ENCODE measurements around the gene KLK6.

Gene KLK6

DNA sequence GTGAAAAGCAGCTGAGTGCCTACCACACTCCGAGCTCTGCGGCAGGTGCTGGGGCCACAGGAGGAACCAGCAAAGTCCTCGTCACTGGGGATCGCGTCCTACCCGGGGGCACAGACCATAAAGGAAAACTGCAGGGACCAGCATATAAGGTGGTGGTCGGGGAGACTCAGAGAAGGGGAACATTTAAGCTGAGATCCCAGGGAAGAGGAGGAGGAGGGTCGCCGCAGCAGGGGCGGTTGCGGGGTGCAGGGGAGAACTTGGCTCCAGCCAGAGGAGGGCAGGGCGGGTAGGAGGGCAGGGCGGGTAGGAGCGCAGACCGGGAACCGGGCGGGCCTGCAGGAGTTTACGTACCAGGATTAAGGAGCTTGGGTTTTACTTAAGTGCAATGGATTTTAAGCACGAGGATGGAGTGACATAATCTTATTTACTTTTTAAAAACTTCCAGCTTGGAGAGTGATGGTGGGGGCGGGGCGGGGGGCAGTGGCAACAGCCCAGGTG lies 57.2 kb downstream of the KLK6 start:
- Mint-ChIP-seq H3K4me1 (peaks cover 4% of the 10 kb centered on the region), H3K27ac (no peak overlapping the region), H3K4me3 (no peak overlapping the region), H3K9me3 (no peaks in the 10 kb centered on the region), H3K36me3 (no peaks in the 10 kb centered on the region), H3K27me3 (peaks cover 44% of the 10 kb centered on the region)

DNA sequence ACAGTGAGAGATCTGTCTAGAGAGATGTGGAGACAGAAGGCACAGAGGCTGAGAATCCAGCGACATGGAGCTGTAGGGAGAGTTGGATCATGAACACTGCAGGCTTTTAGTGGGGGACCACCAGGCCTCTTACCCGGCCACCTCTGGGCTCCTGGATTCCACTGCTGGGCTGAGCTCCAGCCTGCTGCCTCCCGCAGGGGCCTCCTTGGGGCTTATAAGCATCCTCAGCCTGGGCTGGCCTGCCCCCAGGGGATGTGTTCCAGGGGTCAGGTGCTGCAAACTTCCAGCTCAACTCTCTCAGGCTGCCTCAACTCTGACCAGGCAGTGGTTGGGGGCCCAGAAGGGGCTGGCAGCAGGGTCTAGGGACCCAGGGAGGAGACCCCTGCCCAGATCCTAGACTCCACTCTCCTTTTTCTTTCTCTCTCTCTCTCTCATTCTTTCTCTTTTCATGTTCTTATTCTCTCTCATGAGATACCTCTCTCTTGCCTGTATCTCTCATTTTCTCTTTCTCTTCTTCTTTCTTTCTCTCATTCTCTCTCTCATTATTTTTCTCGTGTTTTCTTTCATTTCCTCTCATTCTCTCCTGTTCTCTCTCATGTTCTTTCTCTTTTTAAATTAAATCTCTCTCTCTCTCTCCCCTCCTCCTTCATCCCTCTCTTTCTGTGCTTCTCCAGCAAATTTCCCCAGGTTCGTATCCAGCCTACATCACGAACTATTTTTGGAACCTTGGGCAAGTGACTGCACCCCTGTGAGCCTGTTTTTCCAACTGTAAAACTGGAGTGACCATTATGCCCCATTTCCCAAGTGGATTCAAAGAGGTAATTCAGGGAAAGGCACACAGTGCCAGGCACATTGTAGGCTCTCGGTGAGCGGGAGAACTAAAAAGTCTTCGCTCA lies 57.9 kb downstream of the KLK6 start, which contains the start of gene KLK4:
TSS of gene KLK4 (minus strand) at position 190 of the 896 bp plus-strand sequence. CDS start 657 bp downstream, outside the sequence.
- H3K27me3 Mint-ChIP-seq = peaks cover 45% of the 10 kb centered on the region
- no peaks in the 10 kb centered on the region for H3K9me3 Mint-ChIP-seq
- H3K4me1 Mint-ChIP-seq = peaks cover 4% of the 10 kb centered on the region
- no peak within 1 kb of the TSS for H3K27ac Mint-ChIP-seq
- no peaks in the 10 kb centered on the region for H3K36me3 Mint-ChIP-seq
- H3K4me3 Mint-ChIP-seq = no peak within 1 kb of the TSS

DNA sequence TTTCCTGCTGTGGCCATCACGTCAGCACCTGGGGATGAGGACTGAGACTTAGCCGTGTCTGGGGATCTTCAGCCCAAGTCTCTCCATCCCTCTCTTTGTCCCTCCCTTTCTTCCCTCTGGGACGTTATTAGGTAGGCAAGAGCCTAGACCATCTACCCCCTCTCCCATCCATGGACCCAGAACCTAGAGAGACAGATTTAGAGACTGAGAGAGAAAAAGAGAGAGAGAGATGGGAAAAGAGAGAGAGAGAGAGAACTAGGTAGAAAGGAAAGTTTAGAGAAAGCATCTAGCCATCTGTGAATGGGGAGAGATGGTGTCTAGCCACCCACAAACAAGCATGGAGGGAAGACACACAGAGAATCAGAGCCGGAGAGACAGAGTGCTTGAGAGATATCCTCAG lies 58.7 kb downstream of the KLK6 start:
- no peak overlapping the region for H3K4me3 Mint-ChIP-seq
- no peaks in the 10 kb centered on the region for H3K36me3 Mint-ChIP-seq
- no peak overlapping the region for H3K27ac Mint-ChIP-seq
- peaks cover 4% of the 10 kb centered on the region for H3K4me1 Mint-ChIP-seq
- no peaks in the 10 kb centered on the region for H3K9me3 Mint-ChIP-seq
- H3K27me3 Mint-ChIP-seq = peaks cover 48% of the 10 kb centered on the region

- H3K27ac Mint-ChIP-seq = no peak overlapping the region
- no peaks in the 10 kb centered on the region for H3K9me3 Mint-ChIP-seq
- no peaks in the 10 kb centered on the region for H3K36me3 Mint-ChIP-seq
- H3K4me3 Mint-ChIP-seq = peak overlapping the region; percentile 27
- H3K27me3 Mint-ChIP-seq = peaks cover 52% of the 10 kb centered on the region
- H3K4me1 Mint-ChIP-seq = peaks cover 4% of the 10 kb centered on the region
These were observed 59.9 kb downstream of the KLK6 start for GRCh38 chr19:50909240-50910070.

Measured in activated naive CD4-positive, alpha-beta T cell treated with anti-CD3 and anti-CD28 coated beads, Interleukin-2, amount 50 U/mL, for 24 hours (primary cell).